Caco-2 (cell line): Measurements from ENCODE around the gene PYCR2. TPM values are rescaled to one million over a fixed set of nuclear protein-coding genes. Genes with fewer than 3 reads are reported as not detected.

Experiments used
- BruUV-seq: library from RNA; stranded (reverse); fragments of 400-500 nt; replicated peaks from 2 replicates; lab custom pipeline; 2021; lab: Mats Ljungman, UMichigan
- CTCF ChIA-PET: fragments of 300-600 bp; sonication (Branson Sonifier 250); formaldehyde crosslinking; loops from one replicate; lab custom pipeline; 2022; ENCODE audit warnings: antibody characterized with exemption; lab: Charles Lee
- POLR2A ChIA-PET: fragments of 300-600 bp; sonication (Branson Sonifier 250); formaldehyde crosslinking; loops from one replicate; lab custom pipeline; 2022; ENCODE audit warnings: antibody characterized with exemption; lab: Charles Lee
- DNase-seq, 2 experiments: peaks; one replicate each; pipeline versions ENCODE4 v3.0.0 to v3.0.0-alpha.2; 2020 to 2022
- H3K27me3 ChIP-seq: replicated peaks from 2 replicates; pipeline ENCODE4 v1.6.0; 2011; ENCODE audit warnings: low read length; ENCODE audit not compliant: control insufficient read depth, insufficient read depth
- H3K36me3 ChIP-seq: 2 replicates; pipeline ENCODE4 v1.5.1; 2011; ENCODE audit warnings: low read length; ENCODE audit not compliant: control insufficient read depth, insufficient read depth
- H3K4me1 ChIP-seq: fragments of 250-450 bp; sonication (Bioruptor Pico); 2 replicates; pipeline ENCODE4 v1.5.1; 2020; ENCODE audit warnings: mild to moderate bottlenecking
- H3K4me3 ChIP-seq: 2 replicates; pipeline ENCODE4 v1.5.1; 2011; ENCODE audit warnings: low read depth, mild to moderate bottlenecking, control low read depth, low read length
- H3K9me3 ChIP-seq: fragments of 250-450 bp; sonication (Bioruptor Pico); 2 replicates; pipeline ENCODE4 v1.5.1; 2020; ENCODE audit warnings: mild to moderate bottlenecking, moderate library complexity
- H3K27ac Mint-ChIP-seq: one replicate; pipeline ENCODE4 v1.8.0; 2022; ENCODE audit warnings: mixed read lengths; ENCODE audit not compliant: unreplicated experiment
- H3K27me3 Mint-ChIP-seq: one replicate; pipeline ENCODE4 v1.8.0; 2022; ENCODE audit warnings: mixed read lengths; ENCODE audit not compliant: insufficient read depth, unreplicated experiment
- H3K36me3 Mint-ChIP-seq: one replicate; pipeline ENCODE4 v1.8.0; 2022; ENCODE audit warnings: mild to moderate bottlenecking, mixed read lengths; ENCODE audit not compliant: insufficient read depth, unreplicated experiment
- H3K4me1 Mint-ChIP-seq: one replicate; pipeline ENCODE4 v1.8.0; 2022; ENCODE audit warnings: low read depth, mixed read lengths; ENCODE audit not compliant: unreplicated experiment
- H3K4me3 Mint-ChIP-seq: one replicate; pipeline ENCODE4 v1.8.0; 2022; ENCODE audit warnings: mild to moderate bottlenecking, moderate library complexity, mixed read lengths; ENCODE audit not compliant: unreplicated experiment
- H3K9me3 Mint-ChIP-seq: one replicate; pipeline ENCODE4 v1.8.0; 2022; ENCODE audit warnings: mixed read lengths; ENCODE audit not compliant: unreplicated experiment
- intact Hi-C: fragments of 100-400 bp; cut with micrococcal nuclease; formaldehyde crosslinking; loops from one replicate; pipeline ENCODE4 v1.10.0; 2022; ENCODE audit not compliant: unreplicated experiment
- total RNA-seq: library from RNA; stranded (reverse); gene quantifications from 2 replicates; pipeline ENCODE4 v1.2.3, GENCODE V29; 2022
- TF ChIP-seq, protein P1 (sequence below), 2 experiments: fragments of 200-600 bp in 1 of 2; IDR thresholded peaks; 1 replicate in 1 of 2; 2 replicates in 1 of 2; pipeline versions ENCODE4 v1.5.1 to v1.8.0; 2011 to 2022; ENCODE audit warnings: antibody characterized with exemption in 1 of 2, control low read depth in 1 of 2, inconsistent platforms in 1 of 2, low read depth in 1 of 2, low read length in 1 of 2, mild to moderate bottlenecking in 1 of 2, moderate library complexity in 1 of 2; ENCODE audit not compliant: insufficient read depth in 1 of 2, severe bottlenecking in 1 of 2, unreplicated experiment in 1 of 2

Gene PYCR2
- total RNA-seq, 1 experiment from 2014 or later = 73.7 TPM

DNA sequence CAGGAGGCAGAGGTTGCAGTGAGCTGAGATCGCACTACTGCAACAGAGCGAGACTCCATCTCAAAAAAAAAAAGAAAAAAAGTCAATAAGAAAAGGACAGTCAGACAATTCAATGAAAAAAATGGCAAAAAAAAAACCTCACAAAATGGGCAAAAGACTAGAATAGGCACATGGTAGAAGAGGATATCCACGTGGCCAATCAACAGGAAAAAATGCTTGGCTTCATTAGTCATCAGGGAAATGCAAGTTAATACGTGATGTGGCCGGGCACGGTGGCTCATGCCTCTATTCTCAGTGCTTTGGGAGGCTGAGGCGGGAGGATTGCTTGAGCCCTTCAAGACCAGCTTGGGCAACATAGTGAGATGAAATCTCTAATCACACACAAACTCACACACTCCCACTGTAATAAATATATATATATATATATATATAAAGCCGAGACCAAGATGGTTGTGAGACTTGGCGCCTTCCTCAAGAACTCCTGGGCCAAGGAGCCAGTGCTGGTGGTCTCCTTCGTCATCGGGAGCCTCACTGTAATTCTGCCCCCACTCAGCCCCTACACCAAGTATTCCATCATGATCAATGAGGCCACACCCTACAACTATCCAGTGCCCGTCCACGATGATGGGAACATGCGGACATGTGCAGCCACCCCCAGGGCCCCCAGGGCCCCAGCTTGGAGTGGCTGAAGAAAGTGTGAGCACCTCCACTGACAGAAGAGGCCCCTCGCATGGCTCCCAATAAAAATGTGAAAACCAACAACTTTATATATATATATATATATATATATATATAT, 39.9 kb upstream of the PYCR2 start:
- BruUV-seq = no TSS peak
- POLR2A ChIA-PET = interaction anchor here (0.7 kb wide), 1 partner anchor 482 kb away, joined by 5 read pairs; no protein-coding TSS in a partner anchor

DNA sequence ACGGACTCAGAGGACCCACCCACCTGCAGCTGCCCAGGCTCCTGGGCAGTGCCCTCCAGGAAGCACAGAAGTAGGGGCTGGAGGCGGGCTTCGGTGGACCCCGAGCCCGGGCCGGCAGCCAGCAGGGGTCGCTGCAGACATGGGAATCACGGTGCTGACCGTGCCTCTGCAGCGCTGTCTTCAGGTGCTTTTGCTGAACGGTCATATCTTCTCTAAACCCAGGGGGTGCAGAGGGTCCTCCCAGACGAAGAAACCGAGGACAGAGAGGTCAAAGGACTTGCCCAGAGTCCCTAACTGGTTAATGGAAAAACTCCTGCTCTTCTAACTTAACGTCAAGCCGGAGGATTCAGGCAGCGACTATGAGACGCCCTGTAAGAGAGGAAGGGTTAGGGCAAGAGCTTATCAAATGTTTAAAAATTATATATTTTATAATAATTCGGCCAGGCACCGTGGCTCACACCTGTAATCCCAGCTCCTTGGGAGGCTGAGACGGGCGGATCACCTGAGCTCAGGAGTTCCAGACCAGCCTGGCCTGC, 38.5 kb upstream of the PYCR2 start:
- no peak overlapping the region for H3K27ac Mint-ChIP-seq
- H3K27me3 Mint-ChIP-seq = no peaks in the 10 kb centered on the region
- ChIA-PET CTCF (interaction anchor here (0.9 kb wide), 1 partner anchor 81 kb away, joined by 4 read pairs; the partner anchor contains the start of gene TMEM63A), POLR2A (no interaction called here)
- Histone ChIP-seq H3K27me3 (no peaks in the 10 kb centered on the region), H3K9me3 (no peaks in the 10 kb centered on the region), H3K36me3 (no peaks in the 10 kb centered on the region), H3K4me1 (no peaks in the 10 kb centered on the region), H3K4me3 (no peak overlapping the region)
- no peaks in the 10 kb centered on the region for H3K4me1 Mint-ChIP-seq
- no TSS peak for BruUV-seq
- peak in 1 of 2 experiments; percentile 63 for DNase-seq
- H3K4me3 Mint-ChIP-seq = no peak overlapping the region
- TF ChIP-seq, protein P1, sequence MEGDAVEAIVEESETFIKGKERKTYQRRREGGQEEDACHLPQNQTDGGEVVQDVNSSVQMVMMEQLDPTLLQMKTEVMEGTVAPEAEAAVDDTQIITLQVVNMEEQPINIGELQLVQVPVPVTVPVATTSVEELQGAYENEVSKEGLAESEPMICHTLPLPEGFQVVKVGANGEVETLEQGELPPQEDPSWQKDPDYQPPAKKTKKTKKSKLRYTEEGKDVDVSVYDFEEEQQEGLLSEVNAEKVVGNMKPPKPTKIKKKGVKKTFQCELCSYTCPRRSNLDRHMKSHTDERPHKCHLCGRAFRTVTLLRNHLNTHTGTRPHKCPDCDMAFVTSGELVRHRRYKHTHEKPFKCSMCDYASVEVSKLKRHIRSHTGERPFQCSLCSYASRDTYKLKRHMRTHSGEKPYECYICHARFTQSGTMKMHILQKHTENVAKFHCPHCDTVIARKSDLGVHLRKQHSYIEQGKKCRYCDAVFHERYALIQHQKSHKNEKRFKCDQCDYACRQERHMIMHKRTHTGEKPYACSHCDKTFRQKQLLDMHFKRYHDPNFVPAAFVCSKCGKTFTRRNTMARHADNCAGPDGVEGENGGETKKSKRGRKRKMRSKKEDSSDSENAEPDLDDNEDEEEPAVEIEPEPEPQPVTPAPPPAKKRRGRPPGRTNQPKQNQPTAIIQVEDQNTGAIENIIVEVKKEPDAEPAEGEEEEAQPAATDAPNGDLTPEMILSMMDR (IDR thresholded peaks at IDR 0.05; ENCODE audit: insufficient read depth in 1 of 2, low read depth in 1 of 2, low read length in 1 of 2, severe bottlenecking in 1 of 2, unreplicated experiment in 1 of 2) = peak; percentile 47 to 76
- H3K36me3 Mint-ChIP-seq = no peaks in the 10 kb centered on the region
- intact Hi-C loops = no loop called here
- no peaks in the 10 kb centered on the region for H3K9me3 Mint-ChIP-seq

More for the DNA sequence above, 39.9 kb upstream of the PYCR2 start:
- no peaks in the 10 kb centered on the region for H3K4me1 Mint-ChIP-seq
- no peaks in the 10 kb centered on the region for H3K27me3 ChIP-seq
- intact Hi-C loops = no loop called here
- no peak overlapping the region for H3K27ac Mint-ChIP-seq
- H3K4me3 Mint-ChIP-seq = no peak overlapping the region
- no peaks in the 10 kb centered on the region for H3K36me3 Mint-ChIP-seq
- no peaks in the 10 kb centered on the region for H3K36me3 ChIP-seq
- CTCF ChIA-PET = interaction anchor here (0.6 kb wide), 1 partner anchor 249 kb away, joined by 3 read pairs; no protein-coding TSS in a partner anchor
- H3K9me3 ChIP-seq = no peaks in the 10 kb centered on the region
- peaks cover 2% of the 10 kb centered on the region; the same call in 1 of the 2 replicates for H3K4me1 ChIP-seq
- DNase-seq = no peak
- H3K4me3 ChIP-seq = no peak overlapping the region
- H3K9me3 Mint-ChIP-seq = no peaks in the 10 kb centered on the region
- TF ChIP-seq, protein P1 (IDR thresholded peaks at IDR 0.05; ENCODE audit: insufficient read depth in 1 of 2, low read depth in 1 of 2, low read length in 1 of 2, severe bottlenecking in 1 of 2, unreplicated experiment in 1 of 2) = no peak
- no peaks in the 10 kb centered on the region for H3K27me3 Mint-ChIP-seq

DNA sequence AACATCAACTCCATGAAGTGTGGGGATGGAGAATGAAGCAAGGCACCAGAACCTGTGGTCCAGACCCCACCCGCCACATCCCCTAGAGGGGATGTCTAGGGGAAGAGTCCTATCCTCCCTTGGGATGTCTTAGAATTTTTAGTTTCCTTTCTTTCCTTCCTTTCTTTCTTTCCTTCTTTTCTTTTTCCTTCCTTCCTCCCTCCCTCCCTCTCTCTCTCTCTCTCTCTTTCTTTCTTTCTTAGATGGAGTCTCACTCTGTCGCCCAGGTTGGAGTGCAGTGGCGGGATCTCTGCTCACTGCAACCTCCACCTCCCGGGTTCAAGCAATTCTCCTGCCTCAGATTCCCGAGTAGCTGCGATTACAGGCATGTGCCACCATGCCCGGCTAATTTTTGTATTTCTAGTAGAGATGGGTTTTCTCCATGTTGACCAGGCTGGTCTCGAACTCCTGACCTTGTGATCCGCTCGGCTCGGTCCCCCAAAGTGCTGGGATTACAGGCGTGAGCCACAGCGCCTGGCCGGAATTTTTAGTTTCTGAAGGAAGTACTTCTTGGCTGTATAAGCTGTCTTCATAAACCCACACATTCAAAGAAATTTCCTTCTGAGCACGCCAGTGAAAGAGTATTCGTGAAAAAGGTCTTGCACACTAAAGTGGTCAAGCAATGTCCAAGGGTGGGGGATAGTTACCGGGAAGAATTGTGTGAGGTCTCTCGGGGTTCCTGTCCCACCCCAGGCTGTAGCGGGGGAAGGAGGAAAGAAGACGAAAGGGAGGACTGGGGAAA, 37.8 kb upstream of the PYCR2 start:
- intact Hi-C loops = no loop called here

More for the DNA sequence above, 37.8 kb upstream of the PYCR2 start:
- no peaks in the 10 kb centered on the region for H3K9me3 ChIP-seq
- H3K27me3 ChIP-seq = no peaks in the 10 kb centered on the region
- TF ChIP-seq, protein P1 (IDR thresholded peaks at IDR 0.05; ENCODE audit: insufficient read depth in 1 of 2, low read depth in 1 of 2, low read length in 1 of 2, severe bottlenecking in 1 of 2, unreplicated experiment in 1 of 2) = no peak
- no peak for DNase-seq
- no peaks in the 10 kb centered on the region for H3K4me1 Mint-ChIP-seq
- POLR2A ChIA-PET = no interaction called here
- no peaks in the 10 kb centered on the region for H3K4me1 ChIP-seq
- BruUV-seq = no TSS peak
- H3K27me3 Mint-ChIP-seq = no peaks in the 10 kb centered on the region
- no peak overlapping the region for H3K4me3 ChIP-seq
- CTCF ChIA-PET = interaction anchor here (0.9 kb wide), 1 partner anchor 80 kb away, joined by 4 read pairs; the partner anchor contains the start of gene TMEM63A
- H3K27ac Mint-ChIP-seq = no peak overlapping the region
- H3K9me3 Mint-ChIP-seq = no peaks in the 10 kb centered on the region
- H3K4me3 Mint-ChIP-seq = no peak overlapping the region
- H3K36me3 Mint-ChIP-seq = no peaks in the 10 kb centered on the region
- no peaks in the 10 kb centered on the region for H3K36me3 ChIP-seq
